HuH-7 (cell line): ENCODE measurements around the gene KIF5A.
"Not testable (repeated sequence)": the region's sequence is repeated elsewhere in the genome, so short reads cannot be mapped to it uniquely, and the experiment has no call there.

Experiments used
- DNase-seq: peaks from one replicate; pipeline ENCODE4 v3.0.0; 2011; ENCODE audit warnings: low spot score

The KIF5A gene

GRCh38 chr12:57549909-57550640, at the start of gene KIF5A:
TSS of gene KIF5A (plus strand) at chr12:57550044. CDS start at chr12:57550272, 228 bp downstream.
- peak; percentile 60 for DNase-seq

GRCh38 chr12:57500213-57500612, 49.6 kb upstream of the KIF5A start:
- no peak for DNase-seq

GRCh38 chr12:57502311-57502969, 47.4 kb upstream of the KIF5A start:
- DNase-seq = not testable (repeated sequence)

GRCh38 chr12:57506541-57506940, 43.3 kb upstream of the KIF5A start:
- not testable (repeated sequence) for DNase-seq

GRCh38 chr12:57507796-57508195, 42.0 kb upstream of the KIF5A start:
- not testable (repeated sequence) for DNase-seq

- DNase-seq = no peak
Observed at GRCh38 chr12:57511161-57511560, 38.7 kb upstream of the KIF5A start.

GRCh38 chr12:57511588-57512325, 38.1 kb upstream of the KIF5A start:
- DNase-seq = no peak

- no peak for DNase-seq
Observed at GRCh38 chr12:57512665-57513064, 37.2 kb upstream of the KIF5A start.

- no peak for DNase-seq
Observed at GRCh38 chr12:57513266-57513665, 36.6 kb upstream of the KIF5A start.

- DNase-seq = not testable (repeated sequence)
Observed at GRCh38 chr12:57513677-57514076, 36.2 kb upstream of the KIF5A start.

- DNase-seq = not testable (repeated sequence)
Observed at GRCh38 chr12:57514246-57514645, 35.6 kb upstream of the KIF5A start.

- DNase-seq = no peak
Observed at GRCh38 chr12:57514720-57515407, 35.0 kb upstream of the KIF5A start.

GRCh38 chr12:57515408-57515933, 34.4 kb upstream of the KIF5A start:
- no peak for DNase-seq

- DNase-seq = no peak
Observed at GRCh38 chr12:57515934-57516541, 33.8 kb upstream of the KIF5A start.

- DNase-seq = no peak
Observed at GRCh38 chr12:57516617-57517153, 33.2 kb upstream of the KIF5A start.

GRCh38 chr12:57517187-57517586, 32.7 kb upstream of the KIF5A start:
- no peak for DNase-seq

- DNase-seq = not testable (repeated sequence)
Observed at GRCh38 chr12:57517718-57518117, 32.1 kb upstream of the KIF5A start.

- no peak for DNase-seq
Observed at GRCh38 chr12:57518176-57518919, 31.5 kb upstream of the KIF5A start.

GRCh38 chr12:57518920-57519795, 30.7 kb upstream of the KIF5A start:
- DNase-seq = peak; percentile 50

- DNase-seq = no peak
Observed at GRCh38 chr12:57519796-57520052, 30.1 kb upstream of the KIF5A start.
